Activated CD4-positive, CD25-positive, alpha-beta regulatory T cell treated with anti-CD3 and anti-CD28 coated beads, Interleukin-2, amount 50 U/mL, for 72 hours (primary cell): ENCODE measurements around the gene NME9.

ENCODE experiments used
- DNase-seq: peaks from one replicate; pipeline ENCODE4 v3.0.0; 2021

The NME9 gene

DNA sequence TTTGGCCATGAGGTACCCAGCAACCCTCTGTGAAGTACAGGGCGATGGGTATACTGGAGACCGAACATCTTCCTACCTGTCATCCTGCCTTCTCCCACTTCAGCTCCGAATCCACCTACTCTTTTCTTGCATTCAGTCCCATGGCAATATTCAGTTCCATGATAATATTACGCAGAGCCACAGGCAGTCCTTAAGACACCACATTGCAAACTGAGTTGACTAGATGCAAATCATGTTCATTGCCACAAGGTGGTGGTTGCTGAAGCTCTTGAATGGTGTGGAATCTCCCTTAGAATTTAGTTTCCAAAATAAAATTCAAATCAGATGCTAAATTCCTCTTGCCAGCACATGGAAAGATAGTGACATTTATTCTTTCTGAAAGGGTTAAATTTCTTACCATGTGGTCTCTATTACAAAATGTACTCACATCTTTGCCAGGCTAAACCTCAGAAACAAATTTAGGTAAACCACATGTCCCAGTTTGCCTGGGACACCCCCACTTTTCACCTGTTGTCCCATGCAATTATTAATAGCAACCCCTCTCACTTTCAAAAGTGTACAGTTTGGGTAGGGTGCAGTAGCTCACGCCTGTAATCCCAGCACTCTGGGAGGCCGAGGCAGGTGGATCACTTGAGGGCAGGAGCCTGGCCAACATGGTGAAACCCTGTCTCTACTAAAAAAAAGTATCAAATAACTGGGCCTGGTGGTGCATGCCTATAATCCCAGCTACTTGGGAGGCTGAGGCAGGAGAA, 1.7 kb upstream of the NME9 start:
- DNase-seq, result no peak

DNA sequence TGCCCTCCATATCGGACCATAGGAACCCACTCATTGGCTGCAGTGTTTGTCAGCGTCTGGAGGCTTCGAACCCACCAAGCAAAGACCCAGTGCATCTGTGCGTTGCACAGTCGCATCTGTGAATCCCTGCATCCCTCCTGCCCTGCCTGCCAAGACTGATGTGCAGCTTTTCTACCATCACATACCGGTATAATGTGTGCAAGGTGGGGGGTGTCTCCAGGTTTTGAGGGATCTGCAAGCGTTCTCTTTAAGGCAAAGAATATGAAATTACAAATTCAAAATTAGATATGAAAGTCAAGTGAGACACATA, 288 bp upstream of the NME9 start:
- DNase-seq, result no peak

DNA sequence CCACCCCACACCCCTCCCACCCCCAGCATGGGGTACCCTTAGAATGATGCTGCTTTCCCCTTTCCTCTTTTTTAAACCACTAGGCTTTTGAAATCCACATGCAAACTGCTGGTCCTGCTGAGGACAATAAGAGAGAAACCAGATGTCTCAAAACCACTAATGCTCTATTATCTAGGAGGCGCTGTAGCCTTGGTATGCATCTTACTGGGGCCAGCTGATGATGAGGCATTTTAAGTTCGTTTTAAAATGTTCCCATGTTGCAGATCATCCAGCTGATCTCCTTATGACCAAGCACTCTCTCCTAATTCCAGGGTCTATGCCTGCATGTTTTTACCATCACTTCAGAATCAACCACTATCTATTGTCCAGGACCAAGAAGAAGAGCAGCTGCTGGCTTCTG, 1.3 kb downstream of the NME9 start:
- DNase-seq, result no peak

DNA sequence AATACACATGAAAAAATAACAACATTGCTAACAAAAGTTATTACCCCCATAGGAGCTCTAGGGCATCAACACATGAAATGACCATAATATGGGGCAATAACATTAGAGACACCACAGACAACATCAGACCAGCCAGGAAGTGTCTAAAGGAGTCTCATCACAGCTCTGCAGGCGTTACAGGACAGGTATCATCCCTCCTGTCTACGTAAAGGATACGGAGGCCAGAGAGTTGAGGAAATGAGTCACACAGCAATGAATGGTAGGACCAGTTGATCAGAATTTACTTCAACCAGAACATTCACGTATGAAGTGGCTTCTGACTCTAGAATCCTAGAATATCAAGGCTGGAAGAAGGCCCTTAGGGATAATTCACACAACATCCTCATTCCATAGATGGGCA, 1.8 kb downstream of the NME9 start:
- no peak for DNase-seq

DNA sequence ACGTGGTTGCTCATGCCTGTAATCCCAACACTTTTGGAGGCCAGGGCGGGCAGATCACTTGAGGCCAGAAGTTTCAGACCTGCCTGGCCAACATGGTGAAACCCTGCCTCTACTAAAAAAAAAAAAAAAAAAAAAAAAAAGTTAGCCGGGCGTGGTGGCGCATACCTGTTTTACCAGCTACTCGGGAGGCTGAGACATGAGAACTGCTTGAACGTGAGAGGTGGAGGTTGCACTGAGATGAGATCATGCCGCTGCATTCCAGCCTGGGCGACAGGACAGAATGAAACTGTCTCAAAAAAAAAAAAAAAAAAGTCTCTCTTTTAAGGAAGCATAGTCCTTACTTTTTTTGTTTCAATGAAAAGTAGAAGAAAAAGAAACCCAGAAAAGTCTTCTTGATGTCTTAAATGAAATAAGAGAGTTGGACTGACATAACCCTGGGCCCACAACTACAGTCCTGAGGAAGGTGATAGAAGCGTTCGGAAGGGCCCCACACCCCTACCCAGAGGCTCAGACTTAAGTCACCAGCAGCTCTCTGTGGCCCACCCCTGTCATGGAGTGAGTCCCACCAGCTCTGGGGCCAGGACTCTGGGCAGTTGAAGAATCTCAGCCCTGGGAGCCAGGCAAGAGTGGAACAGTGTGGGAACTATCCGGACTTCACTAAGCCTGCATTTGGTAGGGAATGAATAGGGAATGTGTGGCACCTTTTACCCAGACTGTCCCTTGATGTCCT, 2.6 kb downstream of the NME9 start:
- DNase-seq, result no peak

DNA sequence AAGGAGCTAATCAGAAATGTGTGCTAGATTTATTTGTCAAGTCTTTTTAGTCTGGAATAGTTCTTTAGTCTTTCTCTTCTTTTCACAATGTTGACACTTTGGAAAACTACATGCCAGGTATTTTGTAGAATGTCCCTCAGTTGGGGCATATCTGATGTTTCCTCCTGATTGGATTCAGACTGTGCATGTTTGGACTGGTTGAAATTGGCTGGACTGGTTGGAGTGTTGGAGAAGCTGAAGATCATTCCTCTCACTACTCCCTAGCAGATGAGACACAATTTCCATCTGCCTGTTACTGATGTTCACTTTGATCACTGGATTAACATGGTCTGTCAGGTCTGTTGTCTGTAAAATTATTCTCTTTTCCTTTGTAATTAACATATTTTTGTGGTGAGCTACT, 3.7 kb downstream of the NME9 start:
- DNase-seq, result no peak

DNA sequence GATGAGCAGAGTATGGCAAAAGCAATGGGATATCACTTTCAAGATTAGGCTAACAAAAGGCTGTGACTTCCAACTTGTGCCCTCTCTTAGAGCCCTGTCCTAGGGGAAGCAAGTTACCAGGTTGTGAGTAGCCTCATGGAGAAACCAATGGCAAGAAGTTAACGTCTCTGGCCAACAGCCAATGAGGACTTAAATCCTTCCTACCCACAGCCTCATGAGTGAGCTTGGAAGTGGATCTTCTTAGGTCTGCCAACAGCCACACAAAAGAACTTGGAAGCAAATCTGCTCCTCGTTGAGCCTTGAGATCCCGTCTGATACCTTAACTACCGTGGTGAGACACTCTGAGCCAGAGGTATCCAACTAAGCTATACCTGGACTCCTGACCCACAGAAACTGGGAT, 5.7 kb downstream of the NME9 start:
- no peak for DNase-seq

DNA sequence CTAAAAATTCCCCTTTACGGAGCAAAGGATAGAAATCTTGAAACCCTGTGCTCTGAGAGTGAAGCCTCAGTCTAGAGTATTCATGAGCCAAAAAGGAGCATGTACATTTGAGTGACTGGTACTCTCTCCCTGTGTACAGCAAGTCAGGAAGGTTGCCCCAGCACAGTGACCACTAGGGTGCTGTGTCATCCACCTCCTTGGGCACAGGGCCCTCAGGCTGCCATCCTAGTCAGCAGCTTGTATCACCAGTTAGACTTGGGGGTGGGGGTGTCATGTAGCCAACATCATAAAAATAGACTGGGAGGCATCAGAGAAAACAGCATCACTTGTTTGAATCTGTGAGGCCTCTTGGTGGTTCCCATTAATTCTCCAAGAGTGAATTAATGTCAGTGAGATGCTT, 12.0 kb downstream of the NME9 start:
- DNase-seq, result no peak

DNA sequence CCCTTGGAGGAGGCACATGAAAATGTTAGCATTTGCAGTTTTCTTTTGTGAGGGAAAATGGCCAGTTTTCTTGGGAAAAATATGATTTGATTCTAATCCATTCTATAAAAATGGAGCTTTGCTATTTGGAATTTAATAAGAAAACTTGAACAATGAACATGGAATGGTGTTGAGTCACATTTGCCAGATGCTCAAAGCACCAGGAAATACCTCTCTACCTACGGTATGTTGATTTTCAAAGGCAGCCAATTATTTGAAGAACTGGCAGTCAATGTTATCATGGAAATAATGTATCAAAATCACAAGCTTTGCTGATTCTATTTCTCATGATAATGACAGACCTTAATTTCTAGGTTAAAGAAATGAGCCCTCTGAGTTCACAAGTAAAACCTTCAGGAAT, 14.9 kb downstream of the NME9 start:
- DNase-seq, result no peak

DNA sequence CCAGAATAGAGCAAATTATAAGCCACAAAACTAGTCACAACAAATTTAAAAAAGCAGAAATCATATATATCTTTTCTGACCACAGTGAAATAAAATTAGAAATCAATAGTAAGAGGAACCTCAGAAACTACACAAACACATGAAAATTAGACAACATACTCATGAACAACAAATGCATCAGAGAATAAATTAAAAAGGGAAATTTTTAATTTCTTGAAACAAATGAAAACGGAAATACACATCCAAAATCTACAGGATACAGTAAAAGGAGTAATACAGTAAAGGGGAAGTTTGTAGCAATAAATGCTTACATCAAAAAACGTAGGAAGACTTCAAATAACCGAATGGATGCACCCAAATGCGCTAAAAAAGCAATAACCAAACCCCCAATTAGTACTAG, 19.2 kb downstream of the NME9 start:
- DNase-seq, result no peak

DNA sequence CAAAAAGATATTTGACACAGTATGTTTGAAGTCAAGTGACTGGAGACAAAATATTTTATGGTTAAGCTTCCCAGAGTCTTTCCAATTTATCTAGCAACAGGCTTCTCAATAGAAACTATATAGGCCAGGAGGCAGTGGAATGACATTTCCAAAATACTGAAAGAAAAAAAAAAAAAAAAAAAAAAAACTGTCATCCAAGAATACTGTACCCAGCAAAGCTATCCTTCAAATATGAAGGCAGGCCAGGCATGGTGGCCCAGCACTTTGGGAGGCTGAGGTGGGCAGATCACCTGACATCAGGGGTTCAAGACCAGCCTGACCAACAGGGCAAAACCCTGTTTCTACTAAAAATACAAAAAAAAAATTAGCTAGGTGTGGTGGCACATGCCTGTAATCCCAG, 20.9 kb downstream of the NME9 start:
- no peak for DNase-seq

DNA sequence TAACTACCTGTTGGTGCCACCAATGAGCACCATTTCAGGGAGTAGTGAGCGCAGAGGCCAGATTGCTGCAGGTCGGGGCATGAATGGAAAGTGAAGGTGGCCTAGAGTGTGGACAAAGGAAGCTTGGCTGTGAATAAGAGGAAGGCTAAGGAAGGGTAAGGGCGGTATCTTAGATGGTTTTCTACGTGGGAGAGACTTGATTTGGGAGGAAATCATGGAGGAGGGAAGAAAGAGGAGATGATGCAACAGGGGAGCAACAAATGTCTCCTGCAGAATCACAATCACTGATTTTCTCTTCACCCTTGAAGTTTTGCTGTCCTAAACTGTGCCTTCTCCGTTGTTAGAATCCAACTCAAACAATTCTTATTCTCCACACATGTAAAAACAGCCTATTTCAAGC, 21.8 kb downstream of the NME9 start:
- DNase-seq, result no peak

DNA sequence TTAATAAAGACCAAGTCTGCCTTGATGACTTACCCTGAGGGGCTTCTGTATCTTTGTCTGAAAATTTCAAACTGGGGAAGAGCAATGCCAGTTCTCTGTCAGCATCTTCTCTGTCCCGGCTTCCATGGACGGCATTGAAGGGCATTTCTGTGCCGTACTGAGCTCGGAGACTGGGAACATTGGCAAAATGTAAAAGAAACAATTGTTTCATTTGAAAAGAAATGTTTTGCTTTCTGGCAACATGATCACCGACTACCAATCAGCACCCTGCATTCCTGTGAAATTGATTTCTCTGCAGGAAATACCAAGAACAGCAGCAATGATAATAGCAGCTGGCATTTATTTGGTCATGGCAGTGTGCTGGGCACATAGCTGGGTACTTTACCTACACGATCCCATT, 26.2 kb downstream of the NME9 start:
- no peak for DNase-seq

DNA sequence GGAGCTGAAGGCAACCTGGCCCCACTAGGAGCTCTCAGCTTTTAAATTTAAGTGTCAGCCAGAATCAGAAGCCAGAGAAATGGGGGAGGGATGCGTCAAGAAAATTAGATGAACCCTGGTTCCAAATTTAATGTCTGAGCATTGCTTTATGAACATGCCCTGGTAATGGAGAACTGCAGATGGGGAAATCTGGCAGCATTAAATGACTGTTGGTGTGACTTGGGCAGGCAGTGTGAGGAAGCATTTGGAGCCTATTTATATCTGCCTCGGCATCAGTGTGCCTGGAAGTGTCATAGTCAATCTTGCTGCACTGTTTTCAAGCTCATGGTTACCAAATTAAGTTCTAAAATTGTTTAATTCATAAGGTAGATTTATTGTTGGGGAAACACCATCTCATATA, 29.0 kb downstream of the NME9 start:
- DNase-seq, result no peak

DNA sequence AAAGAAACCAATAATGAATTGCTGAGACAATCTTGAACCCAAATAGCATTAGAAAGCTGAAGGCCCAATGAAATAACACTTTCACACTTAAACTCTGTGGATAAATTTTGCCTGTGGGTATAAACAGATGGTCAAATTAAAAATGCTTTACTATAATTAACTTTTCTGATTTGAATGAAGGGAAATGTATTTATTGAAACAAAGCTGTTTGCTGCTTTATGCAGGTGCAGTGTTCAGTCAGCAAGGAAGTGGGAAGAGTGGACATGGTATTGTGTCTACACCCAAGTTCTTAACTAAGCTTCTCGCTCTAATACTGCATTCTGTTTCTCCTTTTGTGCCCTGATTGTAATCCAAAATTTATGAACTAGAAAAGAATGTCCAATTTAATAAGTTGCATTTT, 31.8 kb downstream of the NME9 start:
- no peak for DNase-seq

DNA sequence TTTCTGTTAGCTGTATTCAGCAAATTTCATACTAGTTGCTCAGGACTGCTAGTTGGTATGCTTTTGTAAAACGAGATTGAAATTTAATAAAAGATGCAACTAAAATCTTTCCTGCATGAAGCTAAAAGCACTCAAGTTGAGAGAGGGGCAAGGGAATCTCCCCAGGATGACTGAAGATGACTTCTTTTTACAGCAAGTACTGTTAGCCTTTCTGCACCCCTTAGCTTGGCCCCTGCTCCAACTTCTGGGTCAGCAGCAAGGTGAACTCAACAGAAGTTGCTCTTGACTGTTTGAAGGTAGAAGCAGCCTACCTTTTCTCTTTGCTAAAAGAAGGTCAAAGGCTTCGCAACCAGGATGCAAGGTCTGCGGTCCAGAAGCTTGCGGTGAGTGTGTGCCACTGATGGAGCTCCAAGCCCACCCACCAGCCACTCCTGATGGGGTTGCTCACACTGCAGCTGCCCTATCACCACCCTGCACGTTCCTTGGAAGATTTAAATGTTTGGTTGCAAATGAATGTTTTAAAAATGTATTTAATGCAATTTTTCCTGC, 32.5 kb downstream of the NME9 start:
- no peak for DNase-seq

DNA sequence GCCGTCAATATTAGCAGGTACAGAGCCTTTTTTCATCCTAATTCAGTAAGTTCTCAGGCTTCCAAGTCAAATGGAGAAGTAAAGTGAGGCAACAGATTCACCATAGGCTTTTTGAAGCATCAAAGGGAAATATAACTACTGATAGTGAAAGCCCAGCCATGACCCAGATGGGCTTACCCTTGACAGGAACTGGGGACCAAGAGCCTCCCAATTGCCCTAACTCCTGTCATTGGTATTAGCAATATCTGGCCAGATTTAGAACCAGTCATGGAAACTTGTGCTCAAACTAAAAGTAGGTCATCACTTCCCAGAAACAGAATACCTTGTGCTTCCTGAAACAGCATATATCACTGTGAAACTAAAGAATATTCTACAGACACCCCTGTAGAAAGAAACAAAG, 33.0 kb downstream of the NME9 start:
- no peak for DNase-seq

DNA sequence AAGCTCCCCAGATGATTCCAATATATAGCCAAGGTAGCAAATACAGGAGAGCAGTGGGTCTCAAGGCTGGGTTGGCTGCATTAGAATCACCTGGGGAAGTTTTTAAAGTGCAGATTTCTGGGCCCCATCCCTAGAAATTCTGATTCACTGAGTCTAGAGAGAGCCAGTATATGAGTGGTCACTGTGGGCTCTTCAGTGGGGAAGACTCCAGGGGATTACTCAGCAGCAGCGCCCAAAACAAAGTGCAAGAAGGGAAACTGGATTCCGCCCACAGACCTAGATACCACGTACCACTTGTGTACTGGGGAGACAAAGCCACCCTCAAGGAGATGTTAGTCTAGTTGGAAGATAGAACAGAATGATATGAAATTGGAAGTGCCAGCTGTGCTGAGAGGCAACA, 40.0 kb downstream of the NME9 start:
- DNase-seq, result no peak

DNA sequence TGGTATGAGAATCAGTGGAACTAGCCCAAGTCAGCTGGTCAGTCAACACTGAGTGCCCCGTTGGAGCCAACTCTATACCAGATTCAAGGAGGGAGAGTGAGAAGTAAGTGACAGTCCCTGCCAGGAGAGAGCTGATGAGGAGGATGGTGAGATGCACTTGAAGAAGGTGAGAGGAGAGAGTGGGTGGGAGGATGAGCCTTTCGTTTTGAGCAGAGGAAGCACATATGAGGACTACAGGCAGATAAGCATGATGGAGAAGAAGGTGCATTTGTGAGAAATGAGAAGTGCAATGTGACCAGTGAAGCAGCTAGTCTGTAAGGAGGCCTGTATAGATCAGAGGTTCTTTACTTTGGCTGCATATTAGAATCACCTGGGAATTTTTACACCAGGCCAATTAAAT, 40.4 kb downstream of the NME9 start:
- no peak for DNase-seq

DNA sequence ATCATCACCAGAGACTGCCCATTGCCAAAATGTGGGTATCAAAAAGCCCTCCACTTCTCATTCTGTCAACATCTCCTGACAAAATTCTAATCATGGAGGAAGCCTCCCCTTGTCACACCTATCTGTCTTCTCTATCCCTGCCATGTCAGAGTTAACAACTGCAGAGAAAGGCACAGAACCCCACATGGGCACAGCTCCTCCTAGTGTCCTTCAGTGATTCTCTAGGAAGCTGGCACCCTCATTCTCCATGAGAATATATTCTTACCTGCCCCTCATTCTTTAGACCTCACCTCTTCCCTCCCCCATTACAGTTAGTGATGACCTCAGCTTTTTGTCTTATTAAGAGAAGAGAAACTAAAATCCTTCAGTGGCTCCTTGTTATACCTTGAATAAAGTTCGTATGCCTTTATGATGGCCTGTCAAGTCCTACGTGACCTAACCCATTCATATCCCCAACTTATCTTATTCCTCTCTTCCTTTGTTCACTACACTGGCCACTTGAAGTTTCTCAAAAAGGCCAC, 44.6 kb downstream of the NME9 start:
- no peak for DNase-seq

DNA sequence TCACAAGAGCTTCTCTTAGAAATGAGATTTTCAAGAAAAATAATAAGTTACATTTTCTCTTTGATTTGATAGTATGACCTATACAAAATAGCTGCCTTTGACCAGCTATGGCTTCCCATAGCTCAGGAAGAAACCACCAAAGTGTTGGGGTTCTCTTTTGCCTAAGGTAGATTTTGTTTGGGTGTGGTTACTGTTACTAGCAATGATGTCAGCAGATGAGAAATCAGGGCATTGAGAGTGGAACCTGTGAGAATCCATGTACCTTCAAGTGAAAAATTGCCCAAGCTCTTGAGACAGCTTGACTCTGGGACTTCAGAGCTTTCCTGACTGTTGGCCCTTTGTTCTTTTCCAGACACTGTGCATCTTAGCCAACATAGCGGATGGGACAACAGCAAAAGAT, 45.6 kb downstream of the NME9 start:
- no peak for DNase-seq

DNA sequence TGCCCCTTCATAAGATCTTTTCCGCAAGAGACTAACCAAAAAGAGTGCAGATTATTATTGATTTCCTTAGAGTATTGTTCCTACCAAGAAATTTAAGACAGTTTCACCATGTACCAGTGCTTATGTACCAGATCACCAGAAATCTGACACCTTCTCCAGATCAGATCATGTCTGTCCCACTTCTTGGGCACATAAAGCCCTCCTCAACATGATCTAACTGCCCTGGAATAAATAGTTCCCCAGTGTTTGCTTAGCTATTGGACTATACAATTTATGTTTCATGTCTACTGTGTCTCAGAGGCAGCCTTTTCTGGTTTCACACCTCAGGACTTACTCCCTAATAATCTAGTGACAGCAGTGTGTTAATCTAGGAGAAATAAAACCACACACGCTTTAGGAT, 46.8 kb downstream of the NME9 start:
- no peak for DNase-seq

DNA sequence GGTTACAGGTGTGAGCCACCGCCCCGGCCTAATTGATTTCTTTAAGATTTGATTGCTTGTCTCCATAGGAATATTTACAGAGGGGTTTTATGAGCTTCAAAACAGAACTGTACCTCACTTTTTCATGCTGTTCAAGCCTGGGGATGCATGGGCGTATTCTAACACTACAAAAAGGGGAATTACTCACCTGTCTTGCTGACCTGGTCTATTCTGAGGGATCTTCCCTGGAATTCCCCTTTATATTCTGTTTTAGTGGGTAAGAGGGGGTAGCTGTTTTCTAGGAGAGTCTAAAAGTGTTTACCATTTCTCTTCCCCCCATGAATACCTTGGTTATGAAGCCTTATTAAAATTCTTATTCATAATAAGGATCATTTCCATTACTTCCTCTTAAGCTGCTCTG, 48.1 kb downstream of the NME9 start:
- DNase-seq, result no peak

DNA sequence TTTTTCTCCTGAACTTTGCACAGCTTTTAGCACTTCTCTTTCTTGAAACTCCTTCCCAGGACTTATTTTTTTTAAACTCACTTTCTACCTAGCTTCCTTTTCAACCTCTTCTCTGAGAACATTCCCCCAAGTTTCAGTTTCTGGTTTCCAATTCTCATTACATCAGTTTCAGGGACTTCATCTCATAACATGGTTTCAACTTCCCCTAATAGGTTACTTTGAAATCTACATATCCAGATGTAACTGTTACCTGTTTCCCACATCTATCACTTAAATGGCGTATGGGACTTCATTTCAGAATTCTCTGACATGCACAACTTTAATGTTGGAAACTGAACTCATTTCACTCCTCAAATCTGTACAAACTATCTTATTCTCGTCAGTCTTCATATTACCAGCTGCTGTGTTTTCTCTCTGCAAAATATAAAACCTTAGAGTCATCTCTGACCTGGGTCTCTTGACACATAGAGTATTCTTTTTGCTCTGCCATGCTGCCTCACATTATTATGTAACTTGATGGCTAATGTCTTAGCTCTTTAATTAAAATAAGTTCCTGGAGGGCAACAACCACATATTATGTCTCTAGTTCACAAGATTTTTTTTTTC, 58.4 kb downstream of the NME9 start:
- no peak for DNase-seq
